SK-N-SH (cell line): Measurements from ENCODE around the gene RNF19B. TPM values are rescaled to one million over a fixed set of nuclear protein-coding genes. Genes with fewer than 3 reads are reported as not detected.

Experiments
- CTCF ChIA-PET: fragments of 300-600, 350-600 bp; formaldehyde crosslinking; extraction: SDS; loops from one replicate; lab custom pipeline; 2021; lab: Yijun Ruan, JAX
- POLR2A ChIA-PET: fragments of 350-600 bp; sonication (Branson Sonifier 250); formaldehyde crosslinking; extraction: SDS; loops from one replicate; lab custom pipeline; 2020; ENCODE audit warnings: antibody characterized with exemption, inconsistent platforms; lab: Yijun Ruan, JAX
- DNase-seq: peaks from one replicate; pipeline ENCODE4 v3.0.0; 2012
- H2AFZ ChIP-seq: fragments of 200-600 bp; sonication (generic); 2 replicates; pipeline ENCODE4 v1.8.1; 2016; ENCODE audit warnings: antibody characterized with exemption, mild to moderate bottlenecking, low read depth
- H3F3A ChIP-seq: fragments of 200-600 bp; sonication (generic); replicated peaks from 2 replicates; pipeline ENCODE3; 2016; ENCODE audit warnings: antibody characterized with exemption, mild to moderate bottlenecking; ENCODE audit not compliant: insufficient read depth
- H3K27ac ChIP-seq, 2 experiments: fragments of 200-500 bp in 1 of 2; fragments of 200-600 bp in 1 of 2; sonication (Bioruptor generic) in 1 of 2; sonication (generic), shearing (Covaris generic) in 1 of 2; 2 replicates each; pipeline versions ENCODE4 v1.5.1 to v1.6.1; 2014 to 2016; ENCODE audit warnings: low read depth in 2 of 2, inconsistent platforms in 1 of 2, low read length in 1 of 2, mild to moderate bottlenecking in 1 of 2, mixed read lengths in 1 of 2
- H3K27me3 ChIP-seq: fragments of 200-600 bp; sonication (generic), shearing (Covaris generic); 2 replicates; pipeline ENCODE4 v1.6.1; 2016; ENCODE audit warnings: mixed run types; ENCODE audit not compliant: insufficient read depth
- H3K36me3 ChIP-seq, 2 experiments: fragments of 200-500 bp in 1 of 2; fragments of 200-600 bp in 1 of 2; sonication (Bioruptor generic) in 1 of 2; sonication (generic) in 1 of 2; replicated peaks in 1 of 2; 2 replicates each; pipeline versions ENCODE3 to v1.5.1; 2014 to 2016; ENCODE audit warnings: low read length in 1 of 2, mild to moderate bottlenecking in 1 of 2; ENCODE audit not compliant: insufficient read depth in 2 of 2, control insufficient read depth in 1 of 2
- H3K4me1 ChIP-seq, 2 experiments: fragments of 200-500 bp in 1 of 2; fragments of 200-600 bp in 1 of 2; sonication (Bioruptor generic) in 1 of 2; sonication (generic), shearing (Covaris generic) in 1 of 2; 2 replicates each; pipeline versions ENCODE4 v1.5.1 to v1.6.1; 2014 to 2016; ENCODE audit warnings: low read depth in 1 of 2, low read length in 1 of 2, mixed run types in 1 of 2; ENCODE audit not compliant: insufficient read depth in 2 of 2, control insufficient read depth in 1 of 2
- H3K4me2 ChIP-seq: fragments of 200-600 bp; sonication (generic), shearing (Covaris generic); 2 replicates; pipeline ENCODE4 v1.6.1; 2017; ENCODE audit warnings: mixed run types
- H3K4me3 ChIP-seq, 2 experiments: fragments of 200-500 bp in 1 of 2; fragments of 200-600 bp in 1 of 2; sonication (Bioruptor generic) in 1 of 2; sonication (generic), shearing (Covaris generic) in 1 of 2; 2 replicates each; pipeline versions ENCODE4 v1.5.1 to v1.8.1; 2014 to 2016; ENCODE audit warnings: low read depth in 2 of 2, inconsistent platforms in 1 of 2, low read length in 1 of 2, mild to moderate bottlenecking in 1 of 2, mixed read lengths in 1 of 2, moderate library complexity in 1 of 2
- H3K79me2 ChIP-seq: fragments of 200-600 bp; sonication (generic); 2 replicates; pipeline ENCODE4 v1.8.1; 2017; ENCODE audit warnings: mild to moderate bottlenecking; ENCODE audit not compliant: insufficient read depth
- H3K9ac ChIP-seq: fragments of 200-600 bp; sonication (generic); 2 replicates; pipeline ENCODE4 v1.6.1; 2017; ENCODE audit warnings: mixed run types
- H3K9me2 ChIP-seq: fragments of 200-600 bp; sonication (generic); 2 replicates; pipeline ENCODE4 v1.6.1; 2017; ENCODE audit warnings: mixed run types
- H3K9me3 ChIP-seq: fragments of 200-600 bp; sonication (generic); 2 replicates; pipeline ENCODE4 v1.6.1; 2017; ENCODE audit warnings: mixed run types, mild to moderate bottlenecking, moderate library complexity
- H4K20me1 ChIP-seq: fragments of 200-600 bp; sonication (generic); 2 replicates; pipeline ENCODE4 v1.6.1; 2017; ENCODE audit warnings: mild to moderate bottlenecking, mixed run types; ENCODE audit not compliant: insufficient read depth
- CHD2 ChIP-seq: fragments of 150-350 bp; IDR thresholded peaks from 2 replicates; pipeline ENCODE4 v1.6.1; 2018; ENCODE audit warnings: low read length; ENCODE audit not compliant: partially characterized antibody
- ELF1 ChIP-seq: IDR thresholded peaks from 2 replicates; pipeline ENCODE4 v1.4.0; 2012
- EP300 ChIP-seq, 2 experiments: IDR thresholded peaks; 2 replicates each; pipeline versions ENCODE4 v1.4.0 to v1.6.1; 2012; ENCODE audit warnings: borderline replicate concordance in 1 of 2, low read depth in 1 of 2, low read length in 1 of 2
- FOSL2 ChIP-seq: IDR thresholded peaks from 2 replicates; pipeline ENCODE4 v1.4.0; 2012; ENCODE audit warnings: low read depth, mild to moderate bottlenecking, moderate library complexity, borderline replicate concordance
- FOXJ3 ChIP-seq: sonication (generic); formaldehyde crosslinking; IDR thresholded peaks from 2 replicates; pipeline ENCODE4 v1.5.1; 2020; ENCODE audit warnings: mild to moderate bottlenecking, missing genetic modification reagents
- FOXM1 ChIP-seq: IDR thresholded peaks from 2 replicates; pipeline ENCODE4 v1.4.0; 2012; ENCODE audit warnings: low read depth, mild to moderate bottlenecking
- GABPA ChIP-seq: IDR thresholded peaks from 2 replicates; pipeline ENCODE4 v1.4.0; 2012; ENCODE audit warnings: low read depth, mild to moderate bottlenecking
- GATA2 ChIP-seq: sonication (generic); formaldehyde crosslinking; IDR thresholded peaks from 2 replicates; pipeline ENCODE4 v1.5.0; 2020; ENCODE audit warnings: mild to moderate bottlenecking, missing genetic modification reagents
- JUND ChIP-seq: IDR thresholded peaks from 2 replicates; pipeline ENCODE4 v1.4.0; 2012
- MEF2A ChIP-seq: IDR thresholded peaks from 2 replicates; pipeline ENCODE4 v1.4.0; 2012; ENCODE audit warnings: low read depth, borderline replicate concordance
- POLR2AphosphoS5 ChIP-seq: IDR thresholded peaks from 2 replicates; pipeline ENCODE4 v1.6.1; 2012; ENCODE audit warnings: low read depth, low read length
- RAD21 ChIP-seq: IDR thresholded peaks from 2 replicates; pipeline ENCODE4 v1.6.1; 2012; ENCODE audit warnings: mild to moderate bottlenecking, low read length
- RCOR1 ChIP-seq: fragments of 150-350 bp; IDR thresholded peaks from 2 replicates; pipeline ENCODE4 v1.6.1; 2017; ENCODE audit warnings: antibody characterized with exemption, low read length
- SIN3A ChIP-seq: IDR thresholded peaks from 2 replicates; pipeline ENCODE4 v1.6.1; 2012; ENCODE audit warnings: low read depth, mild to moderate bottlenecking, low read length, moderate library complexity, borderline replicate concordance
- SMC3 ChIP-seq: IDR thresholded peaks from 2 replicates; pipeline ENCODE4 v1.6.1; 2012; ENCODE audit warnings: low read depth, low read length, improper control_type of control experiment
- TAF1 ChIP-seq: IDR thresholded peaks from 2 replicates; pipeline ENCODE4 v1.6.1; 2012; ENCODE audit warnings: low read depth, mild to moderate bottlenecking, low read length, moderate library complexity, borderline replicate concordance
- TCF12 ChIP-seq: IDR thresholded peaks from 2 replicates; pipeline ENCODE4 v1.4.0; 2012
- TEAD4 ChIP-seq: IDR thresholded peaks from 2 replicates; pipeline ENCODE4 v1.4.0; 2012; ENCODE audit warnings: mild to moderate bottlenecking, borderline replicate concordance; ENCODE audit not compliant: insufficient read depth
- WGBS: methylation state at CpG from one replicate; pipeline ENCODE4 v1.1.6; 2017; ENCODE audit warnings: low lambda C conversion rate; 5-methylcytosine and 5-hydroxymethylcytosine counted together
- polyA plus RNA-seq, 3 experiments: library from polyadenylated mRNA; depleted of rRNA; stranded (reverse); fragments of >200 nt; gene quantifications; 2 replicates each; pipeline ENCODE4 v1.2.3, GENCODE V29; 2012
- TF ChIP-seq, protein P1 (sequence below): IDR thresholded peaks from 2 replicates; pipeline ENCODE4 v1.4.0; 2012; ENCODE audit warnings: low read depth, borderline replicate concordance
- TF ChIP-seq, protein P2 (sequence below): fragments of 200-600 bp; sonication (generic); IDR thresholded peaks from 2 replicates; pipeline ENCODE4 v1.6.1; 2017; ENCODE audit warnings: antibody characterized with exemption, mild to moderate bottlenecking, moderate library complexity
- TF ChIP-seq, protein P3 (sequence below): IDR thresholded peaks from 2 replicates; pipeline ENCODE4 v1.4.0; 2012; ENCODE audit warnings: low read depth

Gene RNF19B
- polyA plus RNA-seq, 1 of the 3 experiments (the other 2 are of a cell fraction) = 20.1 TPM

DNA sequence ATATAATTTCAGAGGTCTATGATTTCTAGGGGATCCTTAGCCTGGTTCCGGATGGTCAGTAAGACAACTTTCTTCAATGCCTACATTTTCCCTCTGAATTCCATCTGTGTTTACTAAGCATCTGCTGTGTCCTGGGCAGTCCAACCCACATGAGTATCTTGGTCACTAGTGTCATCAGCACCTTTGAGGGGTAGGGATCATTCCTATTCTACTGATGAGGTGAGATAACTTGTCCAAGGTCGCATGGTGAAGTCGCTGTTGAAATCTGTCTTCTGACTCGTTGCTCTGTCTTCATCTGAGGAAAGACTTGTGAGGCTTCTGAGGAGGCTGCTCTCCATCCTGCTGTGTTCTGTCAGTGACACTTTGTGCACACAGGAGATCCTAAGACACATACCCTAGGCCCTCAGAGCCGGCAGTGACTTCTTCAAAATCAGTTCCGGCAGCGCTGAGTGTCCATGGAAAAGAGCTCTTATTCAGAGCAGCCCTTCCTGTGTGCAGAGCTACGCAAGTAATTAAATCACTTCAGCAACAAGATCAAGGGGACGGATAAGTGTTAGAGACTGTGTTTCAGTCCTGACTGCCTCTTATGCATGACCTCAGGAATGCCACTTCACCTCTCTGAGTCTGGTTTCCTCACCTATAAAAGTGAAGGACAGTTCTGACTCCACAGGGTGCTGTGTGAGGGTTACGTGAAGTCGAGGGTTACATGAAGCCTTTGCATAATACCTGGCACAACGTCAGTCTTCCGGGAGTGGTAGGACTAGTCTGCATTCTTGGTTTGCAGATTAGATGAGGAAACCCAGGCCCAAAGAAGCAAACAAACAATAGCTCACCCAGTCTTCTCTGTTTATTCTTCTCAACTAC is 43.7 kb upstream of the RNF19B start:
- POLR2A ChIA-PET = interaction anchor here (0.9 to 1.2 kb wide), 2 partner anchors 15 to 75 kb away, joined by 3 read pairs; no protein-coding TSS in a partner anchor
- H3F3A ChIP-seq = peaks cover 9% of the 10 kb centered on the region
- no peaks in the 10 kb centered on the region for H3K9me3 ChIP-seq
- no peaks in the 10 kb centered on the region for H3K9me2 ChIP-seq
- H3K36me3 ChIP-seq = peaks cover 23 to 35% of the 10 kb centered on the region in 2 experiments
- no peaks in the 10 kb centered on the region for H3K79me2 ChIP-seq
- CTCF ChIA-PET = interaction anchor here (0.6 to 8.2 kb wide), 12 partner anchors 14 to 116 kb away, joined by 3 to 95 read pairs (median 4); partner anchors contain the start of gene RNF19B
- WGBS = 60% methylated on average over 9 of the region's 13 CpGs
- H2AFZ ChIP-seq = no peak overlapping the region
- H3K4me1 ChIP-seq = peaks cover 36 to 61% of the 10 kb centered on the region in 2 experiments
- no peak overlapping the region for H3K4me3 ChIP-seq
- no peak for DNase-seq
- no peaks in the 10 kb centered on the region; the same call in 1 of the 2 replicates for H4K20me1 ChIP-seq
- TF ChIP-seq SIN3A (no peak), POLR2AphosphoS5 (no peak), GATA2 (CRISPR knock-in tag) (peak; percentile 39; the same call in 1 of the 2 replicates), RAD21 (no peak), EP300 (IDR thresholded peaks at IDR 0.05; ENCODE audit: borderline replicate concordance in 1 of 2, low read depth in 1 of 2, low read length in 1 of 2) (no peak), GABPA (no peak), CHD2 (peak; percentile 16), TEAD4 (no peak), RCOR1 (0 out of 2 replicates have a peak, but pooled peaks have one; percentile 16), MEF2A (no peak)
- TF ChIP-seq, protein P1, sequence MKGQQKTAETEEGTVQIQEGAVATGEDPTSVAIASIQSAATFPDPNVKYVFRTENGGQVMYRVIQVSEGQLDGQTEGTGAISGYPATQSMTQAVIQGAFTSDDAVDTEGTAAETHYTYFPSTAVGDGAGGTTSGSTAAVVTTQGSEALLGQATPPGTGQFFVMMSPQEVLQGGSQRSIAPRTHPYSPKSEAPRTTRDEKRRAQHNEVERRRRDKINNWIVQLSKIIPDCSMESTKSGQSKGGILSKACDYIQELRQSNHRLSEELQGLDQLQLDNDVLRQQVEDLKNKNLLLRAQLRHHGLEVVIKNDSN = no peak
- peak overlapping the region; percentile 20 to 67; a peak in 3 of 4 replicates for H3K27ac ChIP-seq
- no peak overlapping the region for H3K4me2 ChIP-seq
- no peaks in the 10 kb centered on the region for H3K27me3 ChIP-seq
- H3K9ac ChIP-seq = no peak overlapping the region

DNA sequence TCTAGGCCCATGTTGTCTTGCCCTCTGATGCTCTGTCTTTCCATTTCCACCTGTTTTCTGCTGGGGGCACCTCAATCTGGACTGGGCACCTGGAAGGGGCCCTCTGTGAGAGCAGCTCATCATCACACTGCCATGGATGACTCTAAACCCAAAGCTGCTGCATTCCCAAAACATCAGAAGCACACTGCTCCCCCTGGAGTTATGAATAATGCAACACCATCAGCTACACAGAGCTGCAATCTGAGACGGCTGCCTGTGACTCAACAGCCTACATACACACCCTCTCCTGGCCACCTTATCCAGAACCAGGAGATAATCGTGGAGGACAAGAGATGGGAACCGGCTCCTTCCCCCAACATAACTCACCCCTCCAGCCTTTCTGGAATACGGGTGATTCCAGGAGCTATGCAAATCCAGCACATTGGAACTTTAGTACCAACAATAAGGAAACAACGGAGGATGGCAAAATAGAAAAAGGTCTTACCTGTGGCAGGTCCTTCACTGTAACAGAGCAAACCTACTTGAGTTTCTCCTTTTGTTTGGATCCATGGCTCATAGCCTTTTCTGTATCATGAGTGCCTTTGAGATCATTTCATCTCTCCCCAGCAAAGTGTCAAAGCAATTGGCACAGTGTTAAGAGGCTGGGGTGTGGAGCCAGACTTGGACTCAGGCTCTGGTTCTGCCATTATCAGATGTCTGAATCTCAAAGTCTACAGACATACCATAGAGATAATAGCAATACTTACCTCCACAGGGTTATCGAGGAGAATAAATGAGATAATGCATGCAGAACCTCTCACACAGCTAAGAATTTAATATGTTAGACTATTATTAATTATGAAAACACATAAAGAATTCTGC is 42.8 kb upstream of the RNF19B start:
- DNase-seq = peak; percentile 52
- Histone ChIP-seq H4K20me1 (no peaks in the 10 kb centered on the region; the same call in 1 of the 2 replicates), H3K4me1 (peaks cover 36 to 61% of the 10 kb centered on the region in 2 experiments), H3K9me2 (no peaks in the 10 kb centered on the region), H3K27ac (peak overlapping the region; percentile 60 to 75), H3K4me2 (no peak overlapping the region), H3K79me2 (no peaks in the 10 kb centered on the region), H3F3A (peaks cover 9% of the 10 kb centered on the region), H3K9me3 (no peaks in the 10 kb centered on the region), H2AFZ (no peak overlapping the region), H3K27me3 (no peaks in the 10 kb centered on the region), H3K9ac (no peak overlapping the region), H3K36me3 (peaks cover 14 to 32% of the 10 kb centered on the region in 2 experiments), H3K4me3 (no peak overlapping the region)
- CTCF ChIA-PET = interaction anchor here (0.7 to 8.2 kb wide), 20 partner anchors 11 to 130 kb away, joined by 3 to 95 read pairs (median 5); partner anchors contain the start of gene RNF19B
- POLR2A ChIA-PET = interaction anchor here (1.0 kb wide), 1 partner anchor 23 kb away, joined by 4 read pairs; no protein-coding TSS in a partner anchor
- 45% methylated on average over 6 of the region's 6 CpGs for WGBS
- peak in 1 of 2 experiments; percentile 6; a peak in 1 of 4 replicates for TF ChIP-seq EP300 (IDR thresholded peaks at IDR 0.05; ENCODE audit: borderline replicate concordance in 1 of 2, low read depth in 1 of 2, low read length in 1 of 2)
- TF ChIP-seq ELF1 = no peak
- TF ChIP-seq FOXM1 = no peak
- TF ChIP-seq FOXJ3 = no peak
- TF ChIP-seq, protein P2, sequence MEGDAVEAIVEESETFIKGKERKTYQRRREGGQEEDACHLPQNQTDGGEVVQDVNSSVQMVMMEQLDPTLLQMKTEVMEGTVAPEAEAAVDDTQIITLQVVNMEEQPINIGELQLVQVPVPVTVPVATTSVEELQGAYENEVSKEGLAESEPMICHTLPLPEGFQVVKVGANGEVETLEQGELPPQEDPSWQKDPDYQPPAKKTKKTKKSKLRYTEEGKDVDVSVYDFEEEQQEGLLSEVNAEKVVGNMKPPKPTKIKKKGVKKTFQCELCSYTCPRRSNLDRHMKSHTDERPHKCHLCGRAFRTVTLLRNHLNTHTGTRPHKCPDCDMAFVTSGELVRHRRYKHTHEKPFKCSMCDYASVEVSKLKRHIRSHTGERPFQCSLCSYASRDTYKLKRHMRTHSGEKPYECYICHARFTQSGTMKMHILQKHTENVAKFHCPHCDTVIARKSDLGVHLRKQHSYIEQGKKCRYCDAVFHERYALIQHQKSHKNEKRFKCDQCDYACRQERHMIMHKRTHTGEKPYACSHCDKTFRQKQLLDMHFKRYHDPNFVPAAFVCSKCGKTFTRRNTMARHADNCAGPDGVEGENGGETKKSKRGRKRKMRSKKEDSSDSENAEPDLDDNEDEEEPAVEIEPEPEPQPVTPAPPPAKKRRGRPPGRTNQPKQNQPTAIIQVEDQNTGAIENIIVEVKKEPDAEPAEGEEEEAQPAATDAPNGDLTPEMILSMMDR = peak; percentile 71
- no peak for TF ChIP-seq TAF1
- TF ChIP-seq JUND = peak; percentile 55; the same call in 1 of the 2 replicates
- TF ChIP-seq FOSL2 = peak; percentile 45; the same call in 1 of the 2 replicates
- TF ChIP-seq, protein P3, sequence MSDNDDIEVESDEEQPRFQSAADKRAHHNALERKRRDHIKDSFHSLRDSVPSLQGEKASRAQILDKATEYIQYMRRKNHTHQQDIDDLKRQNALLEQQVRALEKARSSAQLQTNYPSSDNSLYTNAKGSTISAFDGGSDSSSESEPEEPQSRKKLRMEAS = 0 out of 2 replicates have a peak, but pooled peaks have one; percentile 18
- 0 out of 2 replicates have a peak, but pooled peaks have one; percentile 13 for TF ChIP-seq TCF12
- peak; percentile 73 for TF ChIP-seq RAD21
- peak; percentile 72 for TF ChIP-seq SMC3
- TF ChIP-seq, protein P1 = no peak
